CD8-positive, alpha-beta memory T cell (primary cell): ENCODE measurements around the gene P4HA3. TPM values are rescaled to one million over a fixed set of nuclear protein-coding genes. Genes with fewer than 3 reads are reported as not detected.

Experiments used
- CTCF ChIA-PET: fragments of 350-600 bp; sonication (Branson Sonifier 250); formaldehyde crosslinking; loops from one replicate; lab custom pipeline; 2021; ENCODE audit warnings: antibody characterized with exemption; lab: Charles Lee
- POLR2A ChIA-PET: fragments of 350-600 bp; sonication (Branson Sonifier 250); formaldehyde crosslinking; loops from one replicate; lab custom pipeline; 2021; ENCODE audit warnings: antibody characterized with exemption; lab: Charles Lee
- DNase-seq, 5 donors: peaks; one replicate each; pipeline versions ENCODE4 v3.0.0 to v3.0.0-alpha.2; 2020 to 2022; ENCODE audit warnings: mixed read lengths in 1 of 5
- H3K27ac ChIP-seq: one replicate; pipeline ENCODE4 v1.7.0; 2013; ENCODE audit warnings: low read depth, mild to moderate bottlenecking, low read length, moderate library complexity
- H3K27me3 ChIP-seq: 2 replicates; pipeline ENCODE4 v1.7.0; 2013; ENCODE audit warnings: low read length, mild to moderate bottlenecking; ENCODE audit not compliant: insufficient read depth, poor library complexity, severe bottlenecking
- H3K36me3 ChIP-seq: 2 replicates; pipeline ENCODE4 v1.7.0; 2013; ENCODE audit warnings: mild to moderate bottlenecking, low read length, moderate library complexity; ENCODE audit not compliant: insufficient read depth
- H3K4me1 ChIP-seq: 2 replicates; pipeline ENCODE4 v1.7.0; 2013; ENCODE audit warnings: mild to moderate bottlenecking, low read length, moderate library complexity; ENCODE audit not compliant: insufficient read depth
- H3K4me3 ChIP-seq: 2 replicates; pipeline ENCODE4 v1.7.0; 2013; ENCODE audit warnings: mild to moderate bottlenecking, low read length
- H3K9me3 ChIP-seq: 2 replicates; pipeline ENCODE4 v1.7.0; 2013; ENCODE audit warnings: mild to moderate bottlenecking, low read length
- H3K27ac Mint-ChIP-seq, 8 donors: one replicate each; pipeline ENCODE4 v1.8.0; 2020 to 2021; ENCODE audit warnings: mixed read lengths in 8 of 8, mild to moderate bottlenecking in 6 of 8, inconsistent platforms in 3 of 8, moderate library complexity in 3 of 8
- H3K27me3 Mint-ChIP-seq, 2 donors: one replicate each; pipeline ENCODE4 v1.8.0; 2020 to 2021; ENCODE audit warnings: mixed read lengths in 2 of 2, mild to moderate bottlenecking in 1 of 2, moderate library complexity in 1 of 2
- H3K36me3 Mint-ChIP-seq, 3 donors: one replicate each; pipeline ENCODE4 v1.8.0; 2020 to 2021; ENCODE audit warnings: mixed read lengths in 3 of 3, inconsistent platforms in 1 of 3, mild to moderate bottlenecking in 1 of 3
- H3K4me1 Mint-ChIP-seq, 3 donors: one replicate each; pipeline ENCODE4 v1.8.0; 2020 to 2021; ENCODE audit warnings: mixed read lengths in 3 of 3, inconsistent platforms in 1 of 3, mild to moderate bottlenecking in 1 of 3
- H3K4me3 Mint-ChIP-seq, 7 donors: one replicate each; pipeline ENCODE4 v1.8.0; 2020 to 2021; ENCODE audit warnings: mixed read lengths in 7 of 7, mild to moderate bottlenecking in 6 of 7, moderate library complexity in 4 of 7, inconsistent platforms in 2 of 7
- H3K9me3 Mint-ChIP-seq, 5 donors: one replicate each; pipeline ENCODE4 v1.8.0; 2020 to 2022; ENCODE audit warnings: mixed read lengths in 5 of 5, mild to moderate bottlenecking in 3 of 5, moderate library complexity in 2 of 5, inconsistent platforms in 1 of 5
- polyA plus RNA-seq: library from polyadenylated mRNA; unstranded; fragments of 300-500 nt; fragmentation: Illumina TruSeq; gene quantifications from one replicate; pipeline ENCODE4 v1.2.3, GENCODE V29; 2021
- total RNA-seq, 2 experiments: library from RNA; stranded (reverse); gene quantifications; one replicate each; pipeline ENCODE4 v1.2.3, GENCODE V29; 2021

P4HA3 gene
- total and polyA plus RNA-seq, 3 experiments from 2014 or later: not detected

DNA sequence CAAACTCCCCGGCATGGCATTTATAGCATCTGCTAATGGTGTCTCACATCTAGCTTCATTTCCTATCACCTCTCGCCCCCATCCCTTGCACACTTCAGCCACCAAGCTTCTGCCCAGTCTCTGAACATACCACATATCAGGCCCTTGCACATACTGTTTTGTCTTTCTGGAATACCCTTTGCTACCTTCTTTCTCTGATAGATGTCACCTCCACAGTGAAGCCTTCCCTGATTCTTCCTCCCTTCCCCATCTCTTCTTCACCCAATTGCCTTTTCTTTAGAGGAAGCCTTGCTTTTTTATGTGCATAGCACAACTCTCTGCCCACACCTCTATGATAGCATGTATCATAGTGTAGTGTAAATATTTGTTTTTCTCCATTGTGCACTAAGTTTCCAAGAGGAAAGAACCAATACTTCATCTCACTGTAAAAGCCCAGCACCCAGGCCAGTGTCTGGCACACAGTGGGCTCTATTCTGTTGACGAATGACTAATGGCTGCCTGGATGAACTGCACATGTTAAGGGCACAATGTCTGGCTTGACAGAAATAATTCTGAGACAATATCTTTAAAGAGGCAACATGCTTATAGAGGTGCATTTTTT is 27.8 kb downstream of the P4HA3 start:
- no peaks in the 10 kb centered on the region for H3K36me3 Mint-ChIP-seq
- H3K27me3 Mint-ChIP-seq: peaks cover 2 to 3% of the 10 kb centered on the region in 2 donors
- no peaks in the 10 kb centered on the region for H3K36me3 ChIP-seq
- no peak overlapping the region for H3K4me3 Mint-ChIP-seq
- DNase-seq: no peak
- no peaks in the 10 kb centered on the region for H3K4me1 Mint-ChIP-seq
- H3K4me1 ChIP-seq: no peaks in the 10 kb centered on the region
- CTCF ChIA-PET: no interaction called here
- H3K9me3 Mint-ChIP-seq: no peaks in the 10 kb centered on the region
- no peaks in the 10 kb centered on the region for H3K9me3 ChIP-seq
- H3K4me3 ChIP-seq: no peak overlapping the region
- no peak overlapping the region for H3K27ac ChIP-seq
- H3K27ac Mint-ChIP-seq: no peak overlapping the region
- POLR2A ChIA-PET: no interaction called here
- H3K27me3 ChIP-seq: no peaks in the 10 kb centered on the region

DNA sequence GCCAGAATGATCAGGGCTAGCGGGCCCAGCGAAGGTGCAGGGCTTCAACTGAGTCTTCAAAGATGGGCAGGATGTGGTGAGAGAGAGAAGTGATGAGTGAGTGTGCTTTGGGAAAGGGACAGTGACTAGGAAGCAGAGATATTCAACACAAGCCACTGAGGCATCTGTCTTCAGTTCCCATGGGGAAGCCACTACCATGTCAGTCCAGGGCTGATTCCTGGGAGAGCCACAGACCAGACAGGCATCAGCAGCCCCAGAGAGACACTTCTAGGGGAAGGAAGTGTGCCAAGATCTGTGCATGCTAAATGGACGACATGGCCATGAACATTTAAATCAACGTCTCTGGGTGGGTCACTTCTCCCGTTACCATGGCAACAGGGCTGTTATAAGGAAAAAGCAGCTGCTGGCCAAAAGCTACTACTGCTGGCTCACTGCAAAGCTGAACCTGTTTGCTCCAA is 28.5 kb downstream of the P4HA3 start:
- Mint-ChIP-seq H3K27me3 (peaks cover 2 to 5% of the 10 kb centered on the region in 2 donors), H3K27ac (no peak overlapping the region), H3K4me1 (no peaks in the 10 kb centered on the region), H3K9me3 (no peaks in the 10 kb centered on the region), H3K4me3 (no peak overlapping the region), H3K36me3 (no peaks in the 10 kb centered on the region)
- no peaks in the 10 kb centered on the region for H3K36me3 ChIP-seq
- no peak overlapping the region for H3K4me3 ChIP-seq
- no peaks in the 10 kb centered on the region for H3K27me3 ChIP-seq
- H3K4me1 ChIP-seq: no peaks in the 10 kb centered on the region
- ChIA-PET CTCF (no interaction called here), POLR2A (no interaction called here)
- H3K27ac ChIP-seq: no peak overlapping the region
- DNase-seq: no peak
- no peaks in the 10 kb centered on the region for H3K9me3 ChIP-seq

DNA sequence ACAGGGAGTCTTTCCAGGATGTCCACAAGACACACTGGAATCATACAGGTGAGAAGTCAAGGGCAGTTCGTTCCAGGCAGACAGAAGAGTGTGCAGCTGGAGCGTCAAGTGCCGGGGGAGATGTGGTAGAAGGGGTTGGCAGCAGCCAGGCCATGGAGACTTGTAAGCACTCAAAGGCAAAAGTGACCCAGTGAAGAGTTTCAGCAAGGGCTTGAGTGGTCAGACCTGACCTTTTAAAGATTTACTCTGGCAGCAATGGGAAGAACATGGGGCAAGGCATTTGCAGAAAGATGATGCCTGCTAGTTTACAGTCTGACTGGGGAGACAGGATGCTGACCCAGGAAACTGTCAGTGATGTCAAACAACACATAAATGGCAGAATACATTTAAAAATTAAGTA is 29.0 kb downstream of the P4HA3 start:
- Mint-ChIP-seq H3K4me1 (no peaks in the 10 kb centered on the region), H3K27me3 (peaks cover 2 to 8% of the 10 kb centered on the region in 2 donors), H3K9me3 (no peaks in the 10 kb centered on the region), H3K27ac (no peak overlapping the region), H3K36me3 (no peaks in the 10 kb centered on the region), H3K4me3 (no peak overlapping the region)
- no peak overlapping the region for H3K4me3 ChIP-seq
- no peaks in the 10 kb centered on the region for H3K9me3 ChIP-seq
- H3K36me3 ChIP-seq: no peaks in the 10 kb centered on the region
- H3K27ac ChIP-seq: no peak overlapping the region
- DNase-seq: no peak
- POLR2A ChIA-PET: no interaction called here
- CTCF ChIA-PET: no interaction called here
- H3K4me1 ChIP-seq: no peaks in the 10 kb centered on the region
- H3K27me3 ChIP-seq: no peaks in the 10 kb centered on the region

DNA sequence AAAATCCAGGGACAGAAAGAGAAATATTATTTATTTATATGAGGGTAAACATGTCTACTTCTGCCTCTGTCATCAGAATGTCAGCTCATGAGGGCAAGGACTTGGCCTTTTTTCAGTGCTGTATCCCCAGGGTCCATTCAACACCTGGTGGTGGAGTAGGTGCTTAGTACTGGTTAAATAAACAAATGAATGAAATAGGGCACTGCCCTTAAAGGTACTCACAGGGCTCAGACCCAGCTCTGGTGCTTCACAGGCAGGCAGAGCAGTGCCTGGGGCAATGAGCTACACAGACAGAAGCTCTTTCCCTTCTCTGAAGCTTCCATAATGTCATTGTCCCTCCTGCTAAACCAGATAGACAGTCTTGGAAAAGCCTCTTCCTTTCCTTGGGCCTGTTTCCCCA is 30.9 kb downstream of the P4HA3 start:
- H3K4me3 ChIP-seq: no peak overlapping the region
- no peak overlapping the region for H3K27ac ChIP-seq
- POLR2A ChIA-PET: no interaction called here
- Mint-ChIP-seq H3K27ac (no peak overlapping the region), H3K4me3 (no peak overlapping the region), H3K27me3 (peaks cover 8 to 16% of the 10 kb centered on the region in 2 donors), H3K4me1 (no peaks in the 10 kb centered on the region), H3K36me3 (no peaks in the 10 kb centered on the region), H3K9me3 (no peaks in the 10 kb centered on the region)
- no peaks in the 10 kb centered on the region for H3K36me3 ChIP-seq
- H3K4me1 ChIP-seq: no peaks in the 10 kb centered on the region
- DNase-seq: no peak
- no peaks in the 10 kb centered on the region for H3K27me3 ChIP-seq
- H3K9me3 ChIP-seq: no peaks in the 10 kb centered on the region
- CTCF ChIA-PET: no interaction called here

DNA sequence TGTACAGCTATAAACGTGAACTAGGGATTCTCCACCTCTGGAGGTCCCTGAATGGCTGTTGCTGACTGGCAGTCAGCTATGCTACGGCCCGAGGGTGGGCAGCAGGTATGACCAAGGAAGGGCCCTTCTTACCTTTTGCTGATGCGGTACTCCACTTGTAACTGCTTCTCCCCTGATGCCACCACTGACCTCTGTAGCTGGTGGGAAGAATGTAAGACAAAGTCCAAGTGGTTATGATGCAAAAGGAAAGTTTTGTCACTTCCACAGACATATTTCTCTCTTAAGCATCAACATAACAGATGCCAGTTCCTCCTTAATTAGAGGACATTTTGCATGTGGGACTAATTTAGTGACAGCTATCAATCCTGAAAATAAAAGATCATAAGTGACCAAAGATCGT is 32.2 kb downstream of the P4HA3 start:
- no peaks in the 10 kb centered on the region for H3K36me3 Mint-ChIP-seq
- no peaks in the 10 kb centered on the region for H3K27me3 ChIP-seq
- no peaks in the 10 kb centered on the region for H3K4me1 ChIP-seq
- no peak overlapping the region for H3K27ac ChIP-seq
- no peak for DNase-seq
- ChIA-PET POLR2A (no interaction called here), CTCF (no interaction called here)
- no peaks in the 10 kb centered on the region for H3K36me3 ChIP-seq
- H3K4me3 ChIP-seq: no peak overlapping the region
- no peak overlapping the region for H3K27ac Mint-ChIP-seq
- H3K9me3 Mint-ChIP-seq: no peaks in the 10 kb centered on the region
- H3K27me3 Mint-ChIP-seq: peaks cover 9 to 18% of the 10 kb centered on the region in 2 donors
- H3K4me1 Mint-ChIP-seq: no peaks in the 10 kb centered on the region
- no peak overlapping the region for H3K4me3 Mint-ChIP-seq
- no peaks in the 10 kb centered on the region for H3K9me3 ChIP-seq

DNA sequence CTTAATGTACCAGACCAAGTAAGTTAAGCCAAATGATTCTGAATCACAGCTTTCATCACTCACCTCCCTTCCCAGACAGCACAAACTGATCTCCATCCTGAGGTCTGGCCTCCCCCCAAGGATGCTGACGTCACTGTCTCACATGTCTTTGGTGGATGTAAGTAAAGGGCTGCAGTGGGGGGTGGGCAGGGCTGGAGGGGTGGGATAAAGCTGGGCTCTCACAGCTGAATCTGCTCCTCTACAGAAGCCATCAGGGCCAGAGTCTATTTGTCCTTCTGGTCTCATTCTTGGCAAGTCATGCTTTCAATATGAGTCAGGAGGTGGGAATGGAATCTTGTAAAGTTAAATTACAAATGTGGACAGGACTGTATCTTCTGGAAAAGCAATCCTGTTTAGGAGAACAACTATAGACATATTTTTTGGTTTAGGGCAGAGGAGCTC is 32.7 kb downstream of the P4HA3 start:
- Histone ChIP-seq H3K4me1 (no peaks in the 10 kb centered on the region), H3K27me3 (no peaks in the 10 kb centered on the region), H3K4me3 (no peak overlapping the region), H3K27ac (no peak overlapping the region), H3K36me3 (no peaks in the 10 kb centered on the region), H3K9me3 (no peaks in the 10 kb centered on the region)
- Mint-ChIP-seq H3K4me3 (no peak overlapping the region), H3K27ac (no peak overlapping the region), H3K9me3 (no peaks in the 10 kb centered on the region), H3K27me3 (peaks cover 13 to 21% of the 10 kb centered on the region in 2 donors), H3K36me3 (no peaks in the 10 kb centered on the region), H3K4me1 (no peaks in the 10 kb centered on the region)
- CTCF ChIA-PET: no interaction called here
- DNase-seq: no peak
- POLR2A ChIA-PET: no interaction called here

DNA sequence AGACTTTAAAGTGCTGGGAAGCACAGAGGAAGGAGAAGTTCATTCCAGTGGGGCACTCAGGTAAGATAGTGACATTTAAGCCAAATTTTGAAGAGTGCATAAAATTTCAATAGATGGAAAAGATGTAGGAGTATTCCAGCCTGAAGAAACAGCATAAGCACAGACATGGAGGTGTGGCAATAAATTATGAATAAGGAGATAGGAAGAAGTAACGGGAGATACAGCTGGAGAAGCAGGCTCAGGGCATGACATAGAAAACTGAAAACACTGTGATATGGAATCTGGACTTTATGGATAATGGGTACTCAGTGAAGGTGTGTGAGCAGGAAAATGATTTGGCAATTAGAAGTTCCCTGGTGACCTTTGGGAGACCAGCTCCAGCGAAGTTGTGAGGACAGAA is 33.3 kb downstream of the P4HA3 start:
- DNase-seq: no peak

DNA sequence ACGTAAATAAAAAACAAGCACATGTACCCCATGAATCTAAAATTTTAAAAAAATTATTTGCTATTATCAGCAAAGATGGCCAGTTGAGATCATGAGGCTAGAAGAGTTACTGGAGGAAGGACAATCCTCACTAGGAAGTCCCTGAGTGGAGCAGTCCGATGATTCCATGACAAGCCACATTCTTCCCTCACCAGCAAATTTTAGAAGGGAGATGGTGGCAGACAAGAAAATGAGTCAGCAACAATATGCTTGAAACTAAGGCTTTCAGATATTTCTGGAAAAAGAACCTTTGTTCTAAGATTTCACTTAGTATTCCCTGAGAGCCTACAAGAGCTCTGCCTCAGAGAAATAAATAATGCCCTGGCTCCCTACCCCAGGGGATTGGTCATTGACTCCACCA is 34.9 kb downstream of the P4HA3 start:
- Mint-ChIP-seq H3K9me3 (no peaks in the 10 kb centered on the region), H3K27ac (no peak overlapping the region), H3K4me3 (no peak overlapping the region), H3K4me1 (no peaks in the 10 kb centered on the region), H3K27me3 (peaks cover 13 to 38% of the 10 kb centered on the region in 2 donors), H3K36me3 (no peaks in the 10 kb centered on the region)
- no peak for DNase-seq
- Histone ChIP-seq H3K27me3 (no peaks in the 10 kb centered on the region), H3K36me3 (no peaks in the 10 kb centered on the region), H3K4me3 (no peak overlapping the region), H3K9me3 (no peaks in the 10 kb centered on the region), H3K4me1 (no peaks in the 10 kb centered on the region), H3K27ac (no peak overlapping the region)
- ChIA-PET CTCF (no interaction called here), POLR2A (no interaction called here)

More for the DNA sequence above, 33.3 kb downstream of the P4HA3 start:
- H3K9me3 Mint-ChIP-seq: no peaks in the 10 kb centered on the region
- no peak overlapping the region for H3K4me3 Mint-ChIP-seq
- H3K27ac Mint-ChIP-seq: no peak overlapping the region
- no peaks in the 10 kb centered on the region for H3K36me3 Mint-ChIP-seq
- CTCF ChIA-PET: no interaction called here
- Histone ChIP-seq H3K4me3 (no peak overlapping the region), H3K36me3 (no peaks in the 10 kb centered on the region), H3K27me3 (no peaks in the 10 kb centered on the region), H3K9me3 (no peaks in the 10 kb centered on the region), H3K27ac (no peak overlapping the region), H3K4me1 (no peaks in the 10 kb centered on the region)
- H3K27me3 Mint-ChIP-seq: peaks cover 13 to 25% of the 10 kb centered on the region in 2 donors
- no peaks in the 10 kb centered on the region for H3K4me1 Mint-ChIP-seq
- POLR2A ChIA-PET: no interaction called here
